A673 (cell line): ENCODE data around the gene CRY2. TPM values are rescaled to one million over a fixed set of nuclear protein-coding genes. Genes with fewer than 3 reads are reported as not detected.

Source experiments
- BruUV-seq: library from RNA; stranded (reverse); fragments of 400-500 nt; replicated peaks from 2 replicates; lab custom pipeline; 2021; lab: Mats Ljungman, UMichigan
- CTCF ChIA-PET: fragments of 300-600 bp; sonication (Branson Sonifier 250); formaldehyde crosslinking; loops from one replicate; lab custom pipeline; 2022; ENCODE audit warnings: antibody characterized with exemption; lab: Charles Lee
- POLR2A ChIA-PET: fragments of 300-600 bp; sonication (Branson Sonifier 250); formaldehyde crosslinking; loops from one replicate; lab custom pipeline; 2022; ENCODE audit warnings: antibody characterized with exemption; ENCODE audit not compliant: low non-redundant PET; lab: Charles Lee
- DNase-seq: peaks from one replicate; pipeline ENCODE4 v3.0.0-alpha.2; 2015; ENCODE audit warnings: low spot score
- H3K27ac ChIP-seq: fragments of 200-600 bp; sonication (generic); 2 replicates; pipeline ENCODE4 v1.5.1; 2016; ENCODE audit warnings: mixed run types, low read depth, mild to moderate bottlenecking, mixed read lengths, antibody characterized with exemption, low read length; ENCODE audit not compliant: poor library complexity, severe bottlenecking
- H3K27me3 ChIP-seq: fragments of 200-600 bp; sonication (generic); replicated peaks from 2 replicates; pipeline ENCODE4 v1.6.1; 2017; ENCODE audit warnings: mixed run types, low read depth, mild to moderate bottlenecking, mixed read lengths, antibody characterized with exemption, low read length; ENCODE audit not compliant: insufficient read depth, poor library complexity
- H3K36me3 ChIP-seq: fragments of 200-600 bp; sonication (generic); 2 replicates; pipeline ENCODE4 v1.6.1; 2016; ENCODE audit warnings: mixed run types, mild to moderate bottlenecking, mixed read lengths, antibody characterized with exemption, low read length; ENCODE audit not compliant: insufficient read depth, poor library complexity, severe bottlenecking
- H3K4me1 ChIP-seq: fragments of 200-600 bp; sonication (generic); 2 replicates; pipeline ENCODE4 v1.6.1; 2017; ENCODE audit warnings: mixed run types, mild to moderate bottlenecking, mixed read lengths, antibody characterized with exemption, low read length; ENCODE audit not compliant: insufficient read depth, poor library complexity, severe bottlenecking
- H3K4me3 ChIP-seq: fragments of 200-600 bp; sonication (generic); 2 replicates; pipeline ENCODE4 v1.5.1; 2016; ENCODE audit warnings: low read depth, mixed run types, mild to moderate bottlenecking, mixed read lengths, low read length; ENCODE audit not compliant: poor library complexity, severe bottlenecking
- H3K9me3 ChIP-seq: fragments of 200-600 bp; sonication (generic); 2 replicates; pipeline ENCODE4 v1.6.1; 2016; ENCODE audit warnings: mixed run types, low read depth, mild to moderate bottlenecking, mixed read lengths, antibody characterized with exemption, low read length; ENCODE audit not compliant: poor library complexity, severe bottlenecking
- CTCF ChIP-seq: fragments of 300-800, 200-600 bp; sonication (generic); conservative IDR thresholded peaks from 2 replicates; pipeline ENCODE4 v1.5.1; 2017; ENCODE audit warnings: low read depth, mild to moderate bottlenecking, antibody characterized with exemption, low read length, moderate library complexity, mixed read lengths
- EZH2 ChIP-seq: fragments of 200-600 bp; sonication (generic); IDR thresholded peaks from 2 replicates; pipeline ENCODE4 v1.6.1; 2017; ENCODE audit warnings: borderline replicate concordance, low read depth, mild to moderate bottlenecking, mixed read lengths, antibody characterized with exemption, low read length; ENCODE audit not compliant: poor library complexity, severe bottlenecking
- intact Hi-C: fragments of 100-400 bp; cut with micrococcal nuclease; formaldehyde crosslinking; loops from one replicate; pipeline ENCODE4 v1.10.0; 2022; ENCODE audit not compliant: unreplicated experiment
- total RNA-seq: library from RNA; stranded (reverse); gene quantifications from 2 replicates; pipeline ENCODE4 v1.2.3, GENCODE V29; 2021

CRY2 gene
- total RNA-seq, 1 experiment from 2014 or later, result 46.4 TPM

- H3K4me3 ChIP-seq, result no peak overlapping the region
- no peaks in the 10 kb centered on the region for H3K36me3 ChIP-seq
- peaks cover 6% of the 10 kb centered on the region for H3K27me3 ChIP-seq
- H3K4me1 ChIP-seq, result peaks cover 16% of the 10 kb centered on the region
- no peaks in the 10 kb centered on the region for H3K9me3 ChIP-seq
- intact Hi-C loops, result no loop called here
- TF ChIP-seq EZH2, result no peak
- ChIA-PET CTCF (no interaction called here), POLR2A (no interaction called here)
- no TSS peak for BruUV-seq
- no peak overlapping the region for H3K27ac ChIP-seq
- no peak for DNase-seq
Measured at GRCh38 chr11:45832811-45833441, 14.3 kb upstream of the CRY2 start.

- Histone ChIP-seq H3K4me3 (no peak overlapping the region), H3K9me3 (no peaks in the 10 kb centered on the region), H3K27me3 (peaks cover 6% of the 10 kb centered on the region), H3K36me3 (no peaks in the 10 kb centered on the region), H3K4me1 (peaks cover 13% of the 10 kb centered on the region), H3K27ac (no peak overlapping the region)
- no TSS peak for BruUV-seq
- TF ChIP-seq EZH2 (no peak), CTCF (no peak)
- intact Hi-C loops, result no loop called here
- DNase-seq, result no peak
- ChIA-PET CTCF (no interaction called here), POLR2A (interaction anchor here (0.6 kb wide), 1 partner anchor 12 kb away, joined by 3 read pairs; no protein-coding TSS in a partner anchor)
Measured at GRCh38 chr11:45833761-45834160, 13.5 kb upstream of the CRY2 start.

GRCh38 chr11:45834298-45834756, 12.9 kb upstream of the CRY2 start:
- POLR2A ChIA-PET, result interaction anchor here (0.6 to 0.7 kb wide), 3 partner anchors 12 to 403 kb away, joined by 3 read pairs; no protein-coding TSS in a partner anchor
- intact Hi-C loops, result no loop called here
- DNase-seq, result no peak
- Histone ChIP-seq H3K27ac (no peak overlapping the region), H3K4me3 (no peak overlapping the region), H3K36me3 (no peaks in the 10 kb centered on the region), H3K4me1 (peaks cover 8% of the 10 kb centered on the region), H3K27me3 (peaks cover 6% of the 10 kb centered on the region), H3K9me3 (no peaks in the 10 kb centered on the region)
- CTCF ChIA-PET, result no interaction called here
- TF ChIP-seq CTCF, result no peak
- no peak for TF ChIP-seq EZH2
- no TSS peak for BruUV-seq
